ENCODE data around the gene TXN. TPM values are rescaled to one million over a fixed set of nuclear protein-coding genes. Genes with fewer than 3 reads are reported as not detected.

TXN gene
- total RNA-seq, 1 donor from 2014 or later = 302 TPM

- DNase-seq (ENCODE audit: low read depth) (no peak), FAIRE-seq (no peak)
- Mint-ChIP-seq H3K27ac (ENCODE audit: unreplicated experiment) (no peak overlapping the region), H3K27me3 (ENCODE audit: low read depth, unreplicated experiment) (no peaks in the 10 kb centered on the region), H3K36me3 (ENCODE audit: low read depth, unreplicated experiment) (peaks cover 20% of the 10 kb centered on the region), H3K4me1 (ENCODE audit: low read depth, unreplicated experiment) (peaks cover 6% of the 10 kb centered on the region), H3K4me3 (ENCODE audit: unreplicated experiment) (no peak overlapping the region), H3K9me3 (ENCODE audit: unreplicated experiment) (no peaks in the 10 kb centered on the region)
- Histone ChIP-seq H3K9ac (ENCODE audit: low read length) (no peak overlapping the region), H2AFZ (ENCODE audit: low read depth, low read length) (no peak overlapping the region), H3K9me3 (ENCODE audit: insufficient read depth, low read depth, low read length) (no peaks in the 10 kb centered on the region), H4K20me1 (ENCODE audit: insufficient read depth, low read length) (peaks cover 86% of the 10 kb centered on the region), H3K4me2 (ENCODE audit: low read length) (no peak overlapping the region), H3K79me2 (ENCODE audit: insufficient read depth, low read length) (peaks cover 96% of the 10 kb centered on the region), H3K4me1 (ENCODE audit: insufficient read depth, low read length) (peaks cover 15% of the 10 kb centered on the region), H3K27me3 (ENCODE audit: insufficient read depth, low read length) (no peaks in the 10 kb centered on the region), H3K4me3 (ENCODE audit: insufficient read depth, low read depth, low read length) (no peak overlapping the region), H3K36me3 (ENCODE audit: insufficient read depth, low read length) (peaks cover 35% of the 10 kb centered on the region), H3K27ac (ENCODE audit: low read depth, low read length) (no peak overlapping the region)
- TF ChIP-seq EZH2 (IDR thresholded peaks at IDR 0.05; ENCODE audit: insufficient read depth, low read length) (no peak), CTCF (IDR thresholded peaks at IDR 0.05; ENCODE audit: insufficient read depth, low read depth, low read length) (no peak)
Measured at GRCh38 chr9:110251212-110251611, 5.1 kb downstream of the TXN start.

DNA sequence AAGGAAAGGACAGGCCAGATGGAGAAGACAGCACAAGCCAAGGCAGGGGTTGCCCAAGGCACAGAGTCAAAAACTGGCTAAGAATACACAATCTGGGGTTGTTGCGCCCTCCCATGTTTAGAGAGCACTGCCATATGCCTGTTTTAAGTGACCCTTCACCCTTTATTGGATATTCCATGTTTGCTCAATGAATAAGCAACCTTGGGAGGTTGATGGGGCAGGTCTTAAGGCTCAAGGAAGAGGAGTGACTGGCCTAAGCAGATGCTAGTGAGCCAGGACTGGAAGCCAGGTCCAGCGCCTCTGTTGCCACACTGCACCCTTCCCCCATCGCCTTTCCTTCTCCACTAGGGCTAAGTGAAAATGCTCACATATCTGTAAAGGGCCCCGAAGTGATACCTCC, 6.7 kb downstream of the TXN start:
- Mint-ChIP-seq H3K4me1 (ENCODE audit: low read depth, unreplicated experiment) (peaks cover 6% of the 10 kb centered on the region), H3K9me3 (ENCODE audit: unreplicated experiment) (no peaks in the 10 kb centered on the region), H3K36me3 (ENCODE audit: low read depth, unreplicated experiment) (peaks cover 20% of the 10 kb centered on the region), H3K4me3 (ENCODE audit: unreplicated experiment) (no peak overlapping the region), H3K27me3 (ENCODE audit: low read depth, unreplicated experiment) (no peaks in the 10 kb centered on the region), H3K27ac (ENCODE audit: unreplicated experiment) (no peak overlapping the region)
- Histone ChIP-seq H3K4me3 (ENCODE audit: insufficient read depth, low read depth, low read length) (no peak overlapping the region), H3K36me3 (ENCODE audit: insufficient read depth, low read length) (peaks cover 41% of the 10 kb centered on the region), H3K4me2 (ENCODE audit: low read length) (no peak overlapping the region), H3K9ac (ENCODE audit: low read length) (no peak overlapping the region), H4K20me1 (ENCODE audit: insufficient read depth, low read length) (peaks cover 87% of the 10 kb centered on the region), H3K9me3 (ENCODE audit: insufficient read depth, low read depth, low read length) (no peaks in the 10 kb centered on the region), H3K79me2 (ENCODE audit: insufficient read depth, low read length) (peaks cover 84% of the 10 kb centered on the region), H3K4me1 (ENCODE audit: insufficient read depth, low read length) (peaks cover 14% of the 10 kb centered on the region), H3K27me3 (ENCODE audit: insufficient read depth, low read length) (no peaks in the 10 kb centered on the region), H2AFZ (ENCODE audit: low read depth, low read length) (no peak overlapping the region), H3K27ac (ENCODE audit: low read depth, low read length) (no peak overlapping the region)
- no peak for FAIRE-seq
- no peak for DNase-seq (ENCODE audit: low read depth)
- TF ChIP-seq EZH2 (IDR thresholded peaks at IDR 0.05; ENCODE audit: insufficient read depth, low read length) (no peak), CTCF (IDR thresholded peaks at IDR 0.05; ENCODE audit: insufficient read depth, low read depth, low read length) (no peak)

- Histone ChIP-seq H3K4me2 (ENCODE audit: low read length) (no peak overlapping the region), H3K79me2 (ENCODE audit: insufficient read depth, low read length) (peaks cover 72% of the 10 kb centered on the region), H3K27me3 (ENCODE audit: insufficient read depth, low read length) (no peaks in the 10 kb centered on the region), H3K4me3 (ENCODE audit: insufficient read depth, low read depth, low read length) (no peak overlapping the region), H3K36me3 (ENCODE audit: insufficient read depth, low read length) (peaks cover 46% of the 10 kb centered on the region), H2AFZ (ENCODE audit: low read depth, low read length) (no peak overlapping the region), H3K9me3 (ENCODE audit: insufficient read depth, low read depth, low read length) (no peaks in the 10 kb centered on the region), H3K4me1 (ENCODE audit: insufficient read depth, low read length) (peaks cover 2% of the 10 kb centered on the region), H4K20me1 (ENCODE audit: insufficient read depth, low read length) (peaks cover 78% of the 10 kb centered on the region), H3K27ac (ENCODE audit: low read depth, low read length) (no peak overlapping the region), H3K9ac (ENCODE audit: low read length) (no peak overlapping the region)
- DNase-seq (ENCODE audit: low read depth) = no peak
- Mint-ChIP-seq H3K27me3 (ENCODE audit: low read depth, unreplicated experiment) (no peaks in the 10 kb centered on the region), H3K36me3 (ENCODE audit: low read depth, unreplicated experiment) (peaks cover 20% of the 10 kb centered on the region), H3K27ac (ENCODE audit: unreplicated experiment) (no peak overlapping the region), H3K4me3 (ENCODE audit: unreplicated experiment) (no peak overlapping the region), H3K9me3 (ENCODE audit: unreplicated experiment) (no peaks in the 10 kb centered on the region), H3K4me1 (ENCODE audit: low read depth, unreplicated experiment) (no peaks in the 10 kb centered on the region)
- FAIRE-seq = no peak
- TF ChIP-seq CTCF (IDR thresholded peaks at IDR 0.05; ENCODE audit: insufficient read depth, low read depth, low read length) (no peak), EZH2 (IDR thresholded peaks at IDR 0.05; ENCODE audit: insufficient read depth, low read length) (no peak)
Measured at GRCh38 chr9:110248361-110248760, 7.9 kb downstream of the TXN start.
